GM12878 (cell line): ENCODE data around the gene TDRD15. TPM values are rescaled to one million over a fixed set of nuclear protein-coding genes. Genes with fewer than 3 reads are reported as not detected.

Source experiments
- ATAC-seq: fragments of 200-7000 bp; cut with Tn5 transposase; 3 replicates; pipeline ENCODE4 v1.9.1; 2020; ENCODE audit warnings: mild to moderate bottlenecking, moderate library complexity
- BruUV-seq: library from RNA; stranded (reverse); fragments of 400-500 nt; replicated peaks from 2 replicates; lab custom pipeline; 2021; lab: Mats Ljungman, UMichigan
- CTCF ChIA-PET: fragments of 300-600 bp; sonication (Branson Sonifier 250); formaldehyde crosslinking; extraction: SDS; loops from one replicate; lab custom pipeline; 2021; ENCODE audit warnings: inconsistent platforms; lab: Yijun Ruan, JAX
- POLR2A ChIA-PET: fragments of 350-600 bp; formaldehyde crosslinking; extraction: SDS; loops from one replicate; lab custom pipeline; 2021; ENCODE audit warnings: inconsistent platforms; lab: Charles Lee
- RAD21 ChIA-PET: fragments of 300-600 bp; sonication (Branson Sonifier 250); formaldehyde crosslinking; loops from one replicate; lab custom pipeline; 2023; ENCODE audit warnings: antibody characterized with exemption; ENCODE audit not compliant: unreplicated experiment; lab: Charles Lee
- SMC1A ChIA-PET: fragments of 300-600 bp; sonication (Branson Sonifier 250); formaldehyde crosslinking; loops from one replicate; lab custom pipeline; 2023; ENCODE audit not compliant: unreplicated experiment, uncharacterized antibody; lab: Charles Lee
- DNase-seq: peaks from one replicate; pipeline ENCODE4 v3.0.0-alpha.2; 2011; ENCODE audit warnings: low read depth, low spot score
- FAIRE-seq: peaks from 3 replicates; lab custom pipeline; 2011; peaks lifted over from hg19 to GRCh38; lab: Jason Lieb, UNC
- H2AFZ ChIP-seq: 2 replicates; pipeline ENCODE4 v1.6.0; 2011; ENCODE audit warnings: low read depth, low read length, control low read depth; ENCODE audit not compliant: control insufficient read depth
- H3K27ac ChIP-seq: 2 replicates; pipeline ENCODE4 v1.5.1; 2011; ENCODE audit warnings: control low read depth; ENCODE audit not compliant: control insufficient read depth, insufficient read depth
- H3K27me3 ChIP-seq, 2 experiments: replicated peaks in 1 of 2; 2 replicates each; pipeline versions ENCODE4 v1.6.0 to v1.6.1; 2011; ENCODE audit warnings: low read length in 1 of 2; ENCODE audit not compliant: control insufficient read depth in 2 of 2, insufficient read depth in 2 of 2
- H3K36me3 ChIP-seq, 2 experiments: 2 replicates each; pipeline ENCODE4 v1.5.1; 2011; ENCODE audit warnings: low read length in 1 of 2; ENCODE audit not compliant: control insufficient read depth in 2 of 2, insufficient read depth in 2 of 2
- H3K4me1 ChIP-seq: 2 replicates; pipeline ENCODE4 v1.6.1; 2011; ENCODE audit warnings: mild to moderate bottlenecking, low read length, moderate library complexity, mixed read lengths; ENCODE audit not compliant: control insufficient read depth, insufficient read depth
- H3K4me2 ChIP-seq: 2 replicates; pipeline ENCODE4 v1.6.0; 2011; ENCODE audit warnings: control low read depth; ENCODE audit not compliant: control insufficient read depth, insufficient read depth
- H3K4me3 ChIP-seq: fragments of 200-600 bp; sonication (generic); 2 replicates; pipeline ENCODE4 v1.5.1; 2016
- H3K79me2 ChIP-seq: 2 replicates; pipeline ENCODE4 v1.6.0; 2011; ENCODE audit warnings: low read length; ENCODE audit not compliant: control insufficient read depth, insufficient read depth
- H3K9ac ChIP-seq: 2 replicates; pipeline ENCODE4 v1.8.0; 2011; ENCODE audit warnings: low read length, control low read depth, mixed read lengths; ENCODE audit not compliant: control insufficient read depth, insufficient read depth
- H3K9me3 ChIP-seq: replicated peaks from 3 replicates; pipeline ENCODE4 v1.5.1; 2011; ENCODE audit warnings: mild to moderate bottlenecking, low read length; ENCODE audit not compliant: control insufficient read depth, insufficient read depth
- H4K20me1 ChIP-seq: 2 replicates; pipeline ENCODE4 v1.6.0; 2011; ENCODE audit not compliant: control insufficient read depth, insufficient read depth
- BACH1 ChIP-seq: fragments of 450-650 bp; IDR thresholded peaks from 2 replicates; pipeline ENCODE4 v1.6.1; 2017; ENCODE audit warnings: mild to moderate bottlenecking, borderline replicate concordance
- E2F8 ChIP-seq: fragments of 450-650 bp; IDR thresholded peaks from 2 replicates; pipeline ENCODE4 v1.6.1; 2018; ENCODE audit warnings: mild to moderate bottlenecking, low read depth, moderate library complexity; ENCODE audit not compliant: partially characterized antibody
- ELK1 ChIP-seq: IDR thresholded peaks from 2 replicates; pipeline ENCODE4 v1.6.1; 2012; ENCODE audit warnings: low read depth, low read length, improper control_type of control experiment
- GATAD2B ChIP-seq: fragments of 450-650 bp; conservative IDR thresholded peaks from 2 replicates; pipeline ENCODE4 v1.6.1; 2017; ENCODE audit warnings: low read depth, mild to moderate bottlenecking, moderate library complexity
- PML ChIP-seq: IDR thresholded peaks from 2 replicates; pipeline ENCODE4 v1.6.1; 2012; ENCODE audit warnings: low read length, inconsistent platforms
- POLR2A ChIP-seq: IDR thresholded peaks from 2 replicates; pipeline ENCODE4 v1.6.1; 2011; ENCODE audit warnings: low read depth, mild to moderate bottlenecking, low read length
- POLR2AphosphoS5 ChIP-seq: IDR thresholded peaks from 2 replicates; pipeline ENCODE4 v1.6.1; 2011; ENCODE audit warnings: mild to moderate bottlenecking, low read length, inconsistent platforms
- RELA ChIP-seq: fragments of 450-650 bp; IDR thresholded peaks from 2 replicates; pipeline ENCODE4 v1.8.0; 2014; ENCODE audit warnings: borderline replicate concordance; ENCODE audit not compliant: partially characterized antibody
- TARDBP ChIP-seq: IDR thresholded peaks from 2 replicates; pipeline ENCODE4 v1.6.1; 2016; ENCODE audit warnings: borderline replicate concordance
- TCF3 ChIP-seq: IDR thresholded peaks from 2 replicates; pipeline ENCODE4 v1.6.1; 2012; ENCODE audit warnings: low read depth, mild to moderate bottlenecking, low read length, borderline replicate concordance; ENCODE audit not compliant: insufficient read depth
- YBX1 ChIP-seq: fragments of 450-650 bp; IDR thresholded peaks from 2 replicates; pipeline ENCODE4 v1.6.1; 2016; ENCODE audit warnings: antibody characterized with exemption
- ZNF687 ChIP-seq: fragments of 450-650 bp; IDR thresholded peaks from 2 replicates; pipeline ENCODE4 v1.6.1; 2017; ENCODE audit warnings: mild to moderate bottlenecking, moderate library complexity
- WGBS: methylation state at CpG from one replicate; pipeline ENCODE4 v1.1.6; 2016; ENCODE audit warnings: low lambda C conversion rate; ENCODE audit not compliant: insufficient replicate concordance, insufficient coverage; ENCODE audit errors: missing lambda C conversion rate; 5-methylcytosine and 5-hydroxymethylcytosine counted together
- in situ Hi-C: fragments of 300-500 bp; cut with MboI; formaldehyde crosslinking; loops from 9 replicates; pipeline ENCODE4 v1.14.3; 2018; ENCODE audit warnings: mixed read lengths
- intact Hi-C: fragments of 100-400 bp; cut with micrococcal nuclease; formaldehyde crosslinking; loops from one replicate; pipeline ENCODE4 v1.14.2; 2022; ENCODE audit not compliant: unreplicated experiment
- polyA plus RNA-seq, 11 experiments: library from polyadenylated mRNA; depleted of rRNA in 4 of 11; unstranded in 6 of 11; stranded (reverse) in 5 of 11; fragments of >200 nt; fragmentation: Nextera tagmentation in 4 of 11; fragmentation: Illumina TruSeq in 1 of 11; extraction: Ambion mirVana in 4 of 11; extraction: Trizol in 1 of 11; gene quantifications; 1 replicate in 1 of 11; 2 replicates in 10 of 11; pipeline versions ENCODE4 v1.2.1 to v1.2.3, GENCODE V29; 2011 to 2016; ENCODE audit warnings: inconsistent platforms in 2 of 11, missing spikeins in 2 of 11, low read depth in 1 of 11
- total RNA-seq, 4 experiments: library from RNA; depleted of rRNA in 3 of 4; stranded (reverse); fragments of >200 nt in 3 of 4; fragmentation: Illumina TruSeq in 1 of 4; extraction: Trizol in 1 of 4; gene quantifications; 2 replicates each; pipeline versions ENCODE4 v1.2.1 to v1.2.3, GENCODE V29; 2013 to 2021

TDRD15 gene
- total and polyA plus RNA-seq, 10 of the 15 experiments (the other 5 are each of a cell fraction or from before 2014, with no cell fraction given): not detected

DNA sequence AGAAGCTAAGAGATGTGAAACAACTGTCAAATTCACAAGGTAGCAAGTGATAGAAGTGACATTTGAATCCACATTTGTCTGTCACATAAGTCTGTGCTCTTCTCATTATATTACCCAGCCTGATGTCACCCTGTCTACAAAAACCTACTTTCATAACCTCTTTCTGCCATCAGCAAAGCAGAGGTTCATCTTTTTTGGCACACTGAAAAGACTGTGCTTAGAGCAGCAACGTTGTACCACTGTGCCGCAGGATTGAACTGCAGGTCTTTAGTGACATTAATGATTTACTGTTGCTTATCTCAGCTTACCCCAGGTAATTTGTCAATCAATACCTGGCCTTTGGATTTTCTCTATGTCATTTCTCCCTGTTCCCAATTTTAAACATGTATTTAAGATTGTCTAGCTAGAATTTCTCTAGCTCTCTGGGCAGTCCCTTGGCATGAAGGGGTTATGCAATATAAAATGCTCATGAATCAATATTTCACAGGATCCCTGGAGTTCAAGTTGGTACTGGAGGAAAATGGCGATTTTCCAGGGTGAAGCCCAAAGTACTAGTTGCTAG lies 31.4 kb upstream of the TDRD15 start:
- Histone ChIP-seq H3K36me3 (no peaks in the 10 kb centered on the region), H3K27ac (no peak overlapping the region), H3K4me2 (no peak overlapping the region), H3K4me1 (no peaks in the 10 kb centered on the region), H4K20me1 (no peaks in the 10 kb centered on the region), H3K79me2 (no peaks in the 10 kb centered on the region), H3K4me3 (no peak overlapping the region), H3K9ac (no peak overlapping the region), H3K9me3 (no peaks in the 10 kb centered on the region), H3K27me3 (no peaks in the 10 kb centered on the region; a peak in 1 of 4 replicates), H2AFZ (no peak overlapping the region)
- RAD21 ChIA-PET: no interaction called here
- no peak for DNase-seq
- in situ Hi-C loops: no loop called here
- no TSS peak for BruUV-seq
- intact Hi-C loops: no loop called here
- TF ChIP-seq ZNF687 (no peak), YBX1 (no peak), RELA (no peak), POLR2A (no peak), GATAD2B (no peak), BACH1 (no peak), TCF3 (no peak), PML (no peak), ELK1 (no peak), POLR2AphosphoS5 (no peak), TARDBP (no peak), E2F8 (no peak)
- SMC1A ChIA-PET: no interaction called here
- CTCF ChIA-PET: no interaction called here
- no peak for ATAC-seq
- WGBS: 39% methylated on average over 3 of the region's 3 CpGs
- POLR2A ChIA-PET: no interaction called here
- no peak for FAIRE-seq
